Osteocyte (in vitro differentiated cells): ENCODE measurements around the gene CPEB3. TPM values are rescaled to one million over a fixed set of nuclear protein-coding genes. Genes with fewer than 3 reads are reported as not detected.

Experiments used
- DNase-seq: peaks from one replicate; pipeline ENCODE4 v3.0.0; 2021; ENCODE audit warnings: mixed read lengths; ENCODE audit not compliant: unreplicated experiment; ENCODE audit errors: extremely low spot score
- H3K27ac Mint-ChIP-seq: one replicate; pipeline ENCODE4 v1.8.0; 2021; ENCODE audit warnings: mild to moderate bottlenecking, mixed read lengths; ENCODE audit not compliant: unreplicated experiment
- H3K27me3 Mint-ChIP-seq: one replicate; pipeline ENCODE4 v1.8.0; 2021; ENCODE audit warnings: mixed read lengths; ENCODE audit not compliant: unreplicated experiment
- H3K36me3 Mint-ChIP-seq: one replicate; pipeline ENCODE4 v1.8.0; 2021; ENCODE audit warnings: mixed read lengths; ENCODE audit not compliant: unreplicated experiment
- H3K4me1 Mint-ChIP-seq: one replicate; pipeline ENCODE4 v1.8.0; 2021; ENCODE audit warnings: mixed read lengths; ENCODE audit not compliant: unreplicated experiment
- H3K4me3 Mint-ChIP-seq: one replicate; pipeline ENCODE4 v1.8.0; 2021; ENCODE audit warnings: mild to moderate bottlenecking, moderate library complexity, mixed read lengths; ENCODE audit not compliant: unreplicated experiment
- H3K9me3 Mint-ChIP-seq: one replicate; pipeline ENCODE4 v1.8.0; 2021; ENCODE audit warnings: mixed read lengths; ENCODE audit not compliant: unreplicated experiment
- total RNA-seq: library from RNA; stranded (reverse); gene quantifications from 2 replicates; pipeline ENCODE4 v1.2.1, GENCODE V29; 2021
- TF ChIP-seq, protein P1 (sequence below): fragments of 200-600 bp; sonication (generic); IDR thresholded peaks from 2 replicates; pipeline ENCODE4 v1.5.0; 2021; ENCODE audit warnings: antibody characterized with exemption, mild to moderate bottlenecking, moderate library complexity

Gene CPEB3
- total RNA-seq, 1 donor from 2014 or later: 2.0 TPM

DNA sequence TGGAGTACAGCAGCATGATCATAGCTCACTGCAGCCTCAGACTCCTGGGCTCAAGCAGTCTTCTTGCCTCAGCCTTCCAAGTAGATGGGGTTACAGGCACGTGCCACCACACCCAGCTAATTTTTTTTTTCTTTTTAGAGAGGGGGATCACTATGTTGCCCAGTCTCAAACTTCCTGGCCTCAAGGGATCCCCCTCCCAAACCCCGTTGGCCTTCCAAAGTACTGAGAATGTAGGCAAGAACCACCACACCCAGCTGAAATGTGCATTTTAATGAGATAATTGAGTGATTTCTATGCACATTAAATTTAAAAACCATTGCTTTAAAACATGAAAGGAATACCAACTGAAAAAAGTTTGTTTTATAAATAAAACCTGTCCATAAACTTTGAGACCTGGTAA, 25.7 kb upstream of the CPEB3 start:
- no peak overlapping the region for H3K27ac Mint-ChIP-seq
- no peaks in the 10 kb centered on the region for H3K27me3 Mint-ChIP-seq
- H3K4me1 Mint-ChIP-seq: peaks cover 12% of the 10 kb centered on the region
- H3K4me3 Mint-ChIP-seq: no peak overlapping the region
- DNase-seq: no peak
- TF ChIP-seq, protein P1, sequence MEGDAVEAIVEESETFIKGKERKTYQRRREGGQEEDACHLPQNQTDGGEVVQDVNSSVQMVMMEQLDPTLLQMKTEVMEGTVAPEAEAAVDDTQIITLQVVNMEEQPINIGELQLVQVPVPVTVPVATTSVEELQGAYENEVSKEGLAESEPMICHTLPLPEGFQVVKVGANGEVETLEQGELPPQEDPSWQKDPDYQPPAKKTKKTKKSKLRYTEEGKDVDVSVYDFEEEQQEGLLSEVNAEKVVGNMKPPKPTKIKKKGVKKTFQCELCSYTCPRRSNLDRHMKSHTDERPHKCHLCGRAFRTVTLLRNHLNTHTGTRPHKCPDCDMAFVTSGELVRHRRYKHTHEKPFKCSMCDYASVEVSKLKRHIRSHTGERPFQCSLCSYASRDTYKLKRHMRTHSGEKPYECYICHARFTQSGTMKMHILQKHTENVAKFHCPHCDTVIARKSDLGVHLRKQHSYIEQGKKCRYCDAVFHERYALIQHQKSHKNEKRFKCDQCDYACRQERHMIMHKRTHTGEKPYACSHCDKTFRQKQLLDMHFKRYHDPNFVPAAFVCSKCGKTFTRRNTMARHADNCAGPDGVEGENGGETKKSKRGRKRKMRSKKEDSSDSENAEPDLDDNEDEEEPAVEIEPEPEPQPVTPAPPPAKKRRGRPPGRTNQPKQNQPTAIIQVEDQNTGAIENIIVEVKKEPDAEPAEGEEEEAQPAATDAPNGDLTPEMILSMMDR: no peak
- H3K36me3 Mint-ChIP-seq: peaks cover 23% of the 10 kb centered on the region
- H3K9me3 Mint-ChIP-seq: peaks cover 5% of the 10 kb centered on the region

DNA sequence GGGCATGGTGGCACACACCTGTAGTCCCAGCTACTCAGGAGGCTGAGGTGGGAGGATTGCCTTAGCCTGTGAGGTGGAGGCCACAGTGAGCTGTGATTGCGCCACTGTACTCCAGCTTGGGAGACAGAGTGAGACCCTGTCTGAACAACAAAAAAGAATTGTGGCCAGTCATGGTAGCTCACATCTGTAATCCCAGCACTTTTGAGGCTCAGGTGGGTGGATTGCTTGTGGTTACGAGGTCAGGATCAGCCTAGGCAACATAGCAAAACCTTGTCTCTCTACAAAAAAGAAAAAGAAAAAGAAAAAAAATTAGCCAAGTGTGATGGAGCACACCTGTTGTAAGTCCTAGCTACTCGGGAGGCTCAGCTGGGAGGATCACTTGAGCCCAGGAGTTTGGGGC, 22.9 kb upstream of the CPEB3 start:
- H3K4me3 Mint-ChIP-seq: no peak overlapping the region

DNA sequence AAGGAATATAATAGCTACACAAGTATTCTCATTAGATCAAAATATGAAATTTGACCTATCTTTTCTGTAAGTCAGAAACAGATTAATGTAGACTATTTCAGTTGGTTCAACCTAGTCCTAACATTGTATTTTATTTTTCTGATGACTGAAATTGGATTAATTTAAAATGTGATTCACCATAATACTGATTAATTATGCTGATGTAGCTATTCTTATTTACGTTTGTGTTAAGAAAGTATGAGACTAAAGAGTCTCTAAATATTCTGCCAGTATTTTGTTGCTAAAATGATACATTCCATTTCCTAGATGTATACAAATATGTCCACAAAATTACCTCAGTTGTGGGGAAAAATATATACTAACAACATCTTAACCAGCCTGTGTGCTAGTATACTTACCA, 18.4 kb upstream of the CPEB3 start:
- Mint-ChIP-seq H3K27me3 (no peaks in the 10 kb centered on the region), H3K27ac (no peak overlapping the region), H3K36me3 (peaks cover 16% of the 10 kb centered on the region), H3K4me1 (peaks cover 6% of the 10 kb centered on the region), H3K9me3 (no peaks in the 10 kb centered on the region), H3K4me3 (no peak overlapping the region)
- no peak for DNase-seq
- TF ChIP-seq, protein P1: no peak

More for the DNA sequence above, 22.9 kb upstream of the CPEB3 start:
- Mint-ChIP-seq H3K27ac (no peak overlapping the region), H3K4me1 (peaks cover 12% of the 10 kb centered on the region), H3K9me3 (no peaks in the 10 kb centered on the region), H3K36me3 (peaks cover 23% of the 10 kb centered on the region), H3K27me3 (no peaks in the 10 kb centered on the region)
- TF ChIP-seq, protein P1: no peak
- no peak for DNase-seq

DNA sequence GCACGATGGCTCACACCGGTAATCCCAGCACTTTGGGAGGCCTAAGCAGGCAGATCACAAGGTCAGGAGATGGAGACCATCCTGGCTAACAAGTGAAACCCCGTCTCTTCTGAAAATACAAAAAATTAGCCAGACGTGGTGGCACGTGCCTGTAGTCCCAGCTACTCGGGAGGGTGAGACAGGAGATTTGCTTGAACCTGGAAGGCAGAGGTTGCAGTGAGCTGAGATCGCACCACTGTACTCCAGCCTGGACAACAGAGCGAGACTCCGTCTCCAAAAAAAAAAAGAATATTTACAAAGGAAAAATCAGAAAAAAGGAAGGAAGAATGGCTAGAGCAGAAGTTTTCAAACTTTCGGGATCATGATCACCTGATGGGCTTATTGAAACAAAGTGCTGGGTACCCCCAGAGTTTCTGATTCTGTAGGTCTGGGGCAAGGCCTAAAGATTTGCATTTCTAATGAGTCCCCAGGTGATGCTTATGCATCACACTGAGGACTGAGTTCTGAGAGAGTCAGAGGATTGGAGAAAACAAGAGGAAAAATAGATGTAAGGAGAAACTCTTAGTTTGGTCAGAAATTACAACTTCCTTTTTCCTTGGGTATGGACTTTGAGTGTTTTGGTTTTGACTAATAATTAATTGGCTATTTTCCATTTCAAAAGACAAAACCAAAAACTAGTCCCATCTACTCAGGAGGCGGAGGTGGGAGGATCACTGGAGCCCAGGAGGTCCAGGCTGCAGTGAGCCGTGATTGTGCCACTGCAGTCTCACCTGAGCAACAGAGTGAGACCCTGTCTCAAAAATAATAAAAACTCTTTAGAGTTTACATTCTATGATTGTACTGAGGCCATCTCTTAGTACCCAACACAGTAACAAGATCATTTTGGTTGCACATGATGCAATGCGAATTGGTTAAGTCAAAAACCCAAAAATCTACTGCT, 14.5 kb upstream of the CPEB3 start:
- no peak overlapping the region for H3K4me3 Mint-ChIP-seq
- H3K4me1 Mint-ChIP-seq: peaks cover 10% of the 10 kb centered on the region
- H3K36me3 Mint-ChIP-seq: no peaks in the 10 kb centered on the region
- no peak for DNase-seq
- TF ChIP-seq, protein P1: no peak
- no peaks in the 10 kb centered on the region for H3K27me3 Mint-ChIP-seq
- no peak overlapping the region for H3K27ac Mint-ChIP-seq
- H3K9me3 Mint-ChIP-seq: no peaks in the 10 kb centered on the region

DNA sequence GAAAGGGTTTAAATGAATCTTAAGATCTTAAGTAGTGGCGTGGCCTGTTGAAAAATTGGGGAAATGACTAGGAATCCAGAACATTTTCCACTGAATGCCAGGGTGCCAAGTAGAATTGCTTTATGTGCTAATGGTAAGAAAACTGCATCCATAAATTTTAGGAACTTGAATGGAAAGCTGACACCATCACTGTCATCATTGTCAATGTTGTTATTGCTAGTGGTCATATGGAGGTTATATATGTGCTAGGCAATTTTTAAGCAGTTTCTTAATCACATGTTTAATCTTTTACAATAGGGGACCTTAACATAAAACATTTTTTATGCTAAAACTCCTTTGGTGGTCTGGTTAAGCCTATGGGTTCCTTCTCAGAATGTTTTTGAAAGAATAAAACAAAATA, 13.2 kb upstream of the CPEB3 start:
- TF ChIP-seq, protein P1: no peak
- Mint-ChIP-seq H3K36me3 (no peaks in the 10 kb centered on the region), H3K27ac (no peak overlapping the region)

More for the DNA sequence above, 13.2 kb upstream of the CPEB3 start:
- no peaks in the 10 kb centered on the region for H3K27me3 Mint-ChIP-seq
- H3K4me3 Mint-ChIP-seq: no peak overlapping the region
- peaks cover 10% of the 10 kb centered on the region for H3K4me1 Mint-ChIP-seq
- no peak for DNase-seq
- H3K9me3 Mint-ChIP-seq: no peaks in the 10 kb centered on the region
